IMR-90 (cell line): Measurements from ENCODE around the gene THYN1. TPM values are rescaled to one million over a fixed set of nuclear protein-coding genes. Genes with fewer than 3 reads are reported as not detected.

Experiments used
- ATAC-seq: fragments of 200-7000 bp; cut with Tn5 transposase; 2 replicates; pipeline ENCODE4 v1.9.1; 2020; ENCODE audit warnings: low read depth, mild to moderate bottlenecking, moderate library complexity
- BruUV-seq: library from RNA; stranded (reverse); fragments of 400-500 nt; replicated peaks from 2 replicates; lab custom pipeline; 2021; lab: Mats Ljungman, UMichigan
- CTCF ChIA-PET: fragments of 300-600 bp; formaldehyde crosslinking; extraction: SDS; loops from one replicate; lab custom pipeline; 2021; ENCODE audit warnings: antibody characterized with exemption; lab: Yijun Ruan, JAX
- POLR2A ChIA-PET: fragments of 300-600 bp; sonication (Branson Sonifier 250); formaldehyde crosslinking; loops from one replicate; lab custom pipeline; 2022; ENCODE audit warnings: antibody characterized with exemption; ENCODE audit not compliant: unreplicated experiment; lab: Charles Lee
- DNase-seq: peaks from one replicate; pipeline ENCODE4 v3.0.0; 2013
- H2AFZ ChIP-seq: replicated peaks from 2 replicates; pipeline ENCODE3; 2013; ENCODE audit warnings: low read length, mild to moderate bottlenecking; ENCODE audit not compliant: poor library complexity
- H2AK5ac ChIP-seq: 2 replicates; pipeline ENCODE4 v1.6.1; 2013; ENCODE audit warnings: low read depth, low read length, inconsistent platforms
- H2AK9ac ChIP-seq: replicated peaks from 2 replicates; pipeline ENCODE3; 2013; ENCODE audit warnings: mild to moderate bottlenecking, low read depth, low read length, moderate library complexity; ENCODE audit not compliant: poor library complexity
- H2BK120ac ChIP-seq: 2 replicates; pipeline ENCODE4 v1.6.1; 2013; ENCODE audit warnings: low read depth, low read length, inconsistent platforms
- H2BK15ac ChIP-seq: 3 replicates; pipeline ENCODE4 v1.6.1; 2013; ENCODE audit warnings: low read depth, low read length, inconsistent platforms
- H2BK20ac ChIP-seq: 2 replicates; pipeline ENCODE4 v1.6.1; 2013; ENCODE audit warnings: low read depth, mild to moderate bottlenecking, inconsistent platforms, low read length, moderate library complexity
- H2BK5ac ChIP-seq: 2 replicates; pipeline ENCODE4 v1.6.1; 2013; ENCODE audit warnings: mild to moderate bottlenecking, low read depth, low read length, inconsistent platforms; ENCODE audit not compliant: poor library complexity, severe bottlenecking
- H3K14ac ChIP-seq: replicated peaks from 2 replicates; pipeline ENCODE4 v1.6.1; 2013; ENCODE audit warnings: low read depth, low read length, inconsistent platforms
- H3K18ac ChIP-seq: 2 replicates; pipeline ENCODE4 v1.6.1; 2013; ENCODE audit warnings: low read depth, low read length, control low read depth
- H3K23ac ChIP-seq: 2 replicates; pipeline ENCODE4 v1.6.1; 2013; ENCODE audit warnings: low read depth, low read length, inconsistent platforms
- H3K27ac ChIP-seq: 2 replicates; pipeline ENCODE4 v1.5.1; 2013; ENCODE audit warnings: mild to moderate bottlenecking, control low read depth, low read length; ENCODE audit not compliant: insufficient read depth
- H3K27me3 ChIP-seq: 2 replicates; pipeline ENCODE4 v1.6.1; 2013; ENCODE audit warnings: low read length; ENCODE audit not compliant: control insufficient read depth, insufficient read depth
- H3K36me3 ChIP-seq: 2 replicates; pipeline ENCODE4 v1.6.1; 2013; ENCODE audit warnings: low read length, mixed read lengths; ENCODE audit not compliant: control insufficient read depth, insufficient read depth
- H3K4ac ChIP-seq: 2 replicates; pipeline ENCODE4 v1.6.1; 2013; ENCODE audit warnings: low read depth, low read length, inconsistent platforms
- H3K4me1 ChIP-seq: 2 replicates; pipeline ENCODE4 v1.6.1; 2013; ENCODE audit warnings: low read length, mixed read lengths; ENCODE audit not compliant: control insufficient read depth, insufficient read depth
- H3K4me2 ChIP-seq: 2 replicates; pipeline ENCODE4 v1.6.1; 2013; ENCODE audit warnings: low read depth, mild to moderate bottlenecking, control low read depth, low read length, moderate library complexity
- H3K4me3 ChIP-seq: 2 replicates; pipeline ENCODE4 v1.5.1; 2013; ENCODE audit warnings: low read depth, mild to moderate bottlenecking, control low read depth, low read length, moderate library complexity; ENCODE audit not compliant: insufficient read depth
- H3K56ac ChIP-seq: 2 replicates; pipeline ENCODE4 v1.6.1; 2013; ENCODE audit warnings: low read length, inconsistent platforms; ENCODE audit not compliant: insufficient read depth; ENCODE audit errors: extremely low read depth
- H3K79me1 ChIP-seq, 2 experiments: 2 replicates each; pipeline ENCODE4 v1.6.1; 2013; ENCODE audit warnings: low read length in 2 of 2, inconsistent platforms in 1 of 2, low read depth in 1 of 2
- H3K9ac ChIP-seq: 2 replicates; pipeline ENCODE4 v1.6.1; 2013; ENCODE audit warnings: low read depth, low read length, control low read depth
- H3K9me1 ChIP-seq: 2 replicates; pipeline ENCODE4 v1.6.1; 2013; ENCODE audit warnings: low read length, inconsistent platforms; ENCODE audit not compliant: insufficient read depth
- H3K9me3 ChIP-seq: 2 replicates; pipeline ENCODE4 v1.6.1; 2013; ENCODE audit warnings: low read length; ENCODE audit not compliant: control insufficient read depth, insufficient read depth
- H4K20me1 ChIP-seq: 2 replicates; pipeline ENCODE4 v1.6.1; 2013; ENCODE audit warnings: low read length, inconsistent platforms; ENCODE audit not compliant: insufficient read depth
- H4K5ac ChIP-seq: 2 replicates; pipeline ENCODE4 v1.6.1; 2013; ENCODE audit warnings: mild to moderate bottlenecking, low read depth, low read length, control low read depth
- H4K8ac ChIP-seq, 2 experiments: 2 replicates each; pipeline ENCODE4 v1.6.1; 2013; ENCODE audit warnings: low read depth in 2 of 2, low read length in 2 of 2, control low read depth in 1 of 2, inconsistent platforms in 1 of 2
- H4K91ac ChIP-seq: 2 replicates; pipeline ENCODE4 v1.6.1; 2013; ENCODE audit warnings: low read depth, low read length, inconsistent platforms; ENCODE audit not compliant: insufficient read depth
- BHLHE40 ChIP-seq: fragments of 150-350 bp; IDR thresholded peaks from 2 replicates; pipeline ENCODE4 v1.6.1; 2016; ENCODE audit warnings: mild to moderate bottlenecking, low read depth, low read length
- CEBPB ChIP-seq: IDR thresholded peaks from 2 replicates; pipeline ENCODE4 v1.6.1; 2012; ENCODE audit warnings: low read depth, low read length, improper control_type of control experiment
- CHD1 ChIP-seq: IDR thresholded peaks from 2 replicates; pipeline ENCODE4 v1.6.1; 2012; ENCODE audit warnings: low read depth, low read length, improper control_type of control experiment
- ELK1 ChIP-seq: fragments of 150-350 bp; IDR thresholded peaks from 2 replicates; pipeline ENCODE4 v1.6.1; 2016; ENCODE audit warnings: low read depth, mild to moderate bottlenecking, low read length, moderate library complexity, borderline replicate concordance
- FOS ChIP-seq: fragments of 150-350 bp; IDR thresholded peaks from 2 replicates; pipeline ENCODE4 v1.6.1; 2016; ENCODE audit warnings: low read depth, low read length
- MAFK ChIP-seq: IDR thresholded peaks from 2 replicates; pipeline ENCODE4 v1.6.1; 2012; ENCODE audit warnings: low read depth, low read length, improper control_type of control experiment
- MAZ ChIP-seq: IDR thresholded peaks from 2 replicates; pipeline ENCODE4 v1.6.1; 2012; ENCODE audit warnings: low read depth, mild to moderate bottlenecking, low read length, improper control_type of control experiment, moderate library complexity, borderline replicate concordance
- MXI1 ChIP-seq: IDR thresholded peaks from 2 replicates; pipeline ENCODE4 v1.6.1; 2012; ENCODE audit warnings: low read depth, mild to moderate bottlenecking, low read length, moderate library complexity, borderline replicate concordance
- NFE2L2 ChIP-seq: fragments of 150-350 bp; IDR thresholded peaks from 2 replicates; pipeline ENCODE4 v1.6.1; 2016; ENCODE audit warnings: low read depth, mild to moderate bottlenecking, low read length
- POLR2A ChIP-seq: IDR thresholded peaks from 2 replicates; pipeline ENCODE4 v1.6.1; 2012; ENCODE audit warnings: mild to moderate bottlenecking, low read depth, low read length
- RAD21 ChIP-seq: IDR thresholded peaks from 2 replicates; pipeline ENCODE4 v1.6.1; 2012; ENCODE audit warnings: low read length, improper control_type of control experiment
- RCOR1 ChIP-seq: IDR thresholded peaks from 2 replicates; pipeline ENCODE4 v1.6.1; 2012; ENCODE audit warnings: mild to moderate bottlenecking, low read length, improper control_type of control experiment; ENCODE audit not compliant: insufficient replicate concordance
- RFX5 ChIP-seq: IDR thresholded peaks from 2 replicates; pipeline ENCODE4 v1.8.0; 2012; ENCODE audit warnings: low read depth, mild to moderate bottlenecking, low read length, moderate library complexity
- SMC3 ChIP-seq: fragments of 150-350 bp; IDR thresholded peaks from 2 replicates; pipeline ENCODE4 v1.6.1; 2016; ENCODE audit warnings: low read depth, mild to moderate bottlenecking, antibody characterized with exemption, low read length, moderate library complexity
- USF2 ChIP-seq: fragments of 150-350 bp; IDR thresholded peaks from 2 replicates; pipeline ENCODE4 v1.6.1; 2017; ENCODE audit warnings: mild to moderate bottlenecking, antibody characterized with exemption, low read length, low read depth
- WGBS, 2 experiments: methylation state at CpG; one replicate each; pipeline versions ENCODE4 v1.1.5 to v1.1.7; 2013; ENCODE audit warnings: missing lambda C conversion rate in 2 of 2; ENCODE audit not compliant: insufficient read length in 1 of 2; ENCODE audit errors: extremely low coverage in 2 of 2; 5-methylcytosine and 5-hydroxymethylcytosine counted together
- dilution Hi-C: fragments of 300-500 bp; cut with HindIII; formaldehyde crosslinking; loops from one replicate; pipeline ENCODE4 v1.14.3; 2018; ENCODE audit warnings: low sequenced_read_pairs; ENCODE audit not compliant: unreplicated experiment
- in situ Hi-C: fragments of 300-500 bp; cut with MboI; formaldehyde crosslinking; loops from 3 replicates; pipeline ENCODE4 v1.14.3; 2019; ENCODE audit warnings: low sequenced_read_pairs, inconsistent platforms, mixed read lengths
- intact Hi-C: fragments of 100-400 bp; cut with micrococcal nuclease; formaldehyde crosslinking; loops from 2 replicates; pipeline ENCODE4 v1.10.0; 2022
- polyA plus RNA-seq, 3 experiments: library from polyadenylated mRNA; depleted of rRNA; stranded (reverse); fragments of >200 nt; gene quantifications; 2 replicates each; pipeline ENCODE4 v1.2.3, GENCODE V29; 2012; ENCODE audit warnings: low replicate concordance in 1 of 3
- total RNA-seq: library from RNA; depleted of rRNA; stranded (reverse); fragments of >200 nt; gene quantifications from 2 replicates; pipeline ENCODE4 v1.2.3, GENCODE V29; 2012
- TF ChIP-seq, protein P1 (sequence below): conservative IDR thresholded peaks from 2 replicates; pipeline ENCODE4 v1.5.1; 2012; ENCODE audit warnings: mild to moderate bottlenecking, low read depth, low read length, improper control_type of control experiment

The THYN1 gene
- total and polyA plus RNA-seq, 2 of the 4 experiments (the other 2 are of a cell fraction) = 43.1 to 72.1 TPM

- Histone ChIP-seq H3K56ac (no peak overlapping the region), H3K9me1 (peaks cover 18% of the 10 kb centered on the region), H3K4me1 (peaks cover 2% of the 10 kb centered on the region; the same call in 1 of the 2 replicates), H2BK5ac (no peak overlapping the region), H3K14ac (no peak overlapping the region), H2BK120ac (no peak overlapping the region), H2AK5ac (no peak overlapping the region), H3K23ac (no peak overlapping the region), H4K20me1 (peaks cover 41% of the 10 kb centered on the region), H3K27me3 (no peaks in the 10 kb centered on the region), H3K79me1 (peaks cover 20 to 74% of the 10 kb centered on the region in 2 experiments), H3K4ac (no peak overlapping the region), H3K4me3 (no peak overlapping the region), H4K5ac (no peak overlapping the region), H3K18ac (no peak overlapping the region), H2AFZ (no peak overlapping the region), H3K9me3 (no peaks in the 10 kb centered on the region), H3K27ac (no peak overlapping the region), H3K9ac (no peak overlapping the region), H2BK15ac (no peak overlapping the region), H4K91ac (no peak overlapping the region), H3K36me3 (peaks cover 5% of the 10 kb centered on the region), H3K4me2 (no peak overlapping the region), H2AK9ac (no peak overlapping the region), H4K8ac (no peak overlapping the region), H2BK20ac (no peak overlapping the region)
- no peak for DNase-seq
- CTCF ChIA-PET = no interaction called here
- in situ Hi-C loops = no loop called here
- ATAC-seq = no peak
- intact Hi-C loops = no loop called here
- no peak for TF ChIP-seq FOS
- no peak for TF ChIP-seq MAFK
- TF ChIP-seq MXI1 = no peak
- TF ChIP-seq RFX5 = no peak
- no peak for TF ChIP-seq USF2
- no peak for TF ChIP-seq CEBPB
- TF ChIP-seq SMC3 = no peak
- TF ChIP-seq POLR2A = no peak
- TF ChIP-seq CHD1 = no peak
- TF ChIP-seq BHLHE40 = no peak
- TF ChIP-seq, protein P1, sequence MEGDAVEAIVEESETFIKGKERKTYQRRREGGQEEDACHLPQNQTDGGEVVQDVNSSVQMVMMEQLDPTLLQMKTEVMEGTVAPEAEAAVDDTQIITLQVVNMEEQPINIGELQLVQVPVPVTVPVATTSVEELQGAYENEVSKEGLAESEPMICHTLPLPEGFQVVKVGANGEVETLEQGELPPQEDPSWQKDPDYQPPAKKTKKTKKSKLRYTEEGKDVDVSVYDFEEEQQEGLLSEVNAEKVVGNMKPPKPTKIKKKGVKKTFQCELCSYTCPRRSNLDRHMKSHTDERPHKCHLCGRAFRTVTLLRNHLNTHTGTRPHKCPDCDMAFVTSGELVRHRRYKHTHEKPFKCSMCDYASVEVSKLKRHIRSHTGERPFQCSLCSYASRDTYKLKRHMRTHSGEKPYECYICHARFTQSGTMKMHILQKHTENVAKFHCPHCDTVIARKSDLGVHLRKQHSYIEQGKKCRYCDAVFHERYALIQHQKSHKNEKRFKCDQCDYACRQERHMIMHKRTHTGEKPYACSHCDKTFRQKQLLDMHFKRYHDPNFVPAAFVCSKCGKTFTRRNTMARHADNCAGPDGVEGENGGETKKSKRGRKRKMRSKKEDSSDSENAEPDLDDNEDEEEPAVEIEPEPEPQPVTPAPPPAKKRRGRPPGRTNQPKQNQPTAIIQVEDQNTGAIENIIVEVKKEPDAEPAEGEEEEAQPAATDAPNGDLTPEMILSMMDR = no peak
- TF ChIP-seq MAZ = no peak
- no peak for TF ChIP-seq NFE2L2
- no peak for TF ChIP-seq RCOR1
- TF ChIP-seq ELK1 = no peak
- no peak for TF ChIP-seq RAD21
- POLR2A ChIA-PET = no interaction called here
- BruUV-seq = no TSS peak
- WGBS, 2 experiments = no CpG with 5 or more reads among the region's 4 CpGs
- dilution Hi-C loops = no loop called here
These were observed 22.8 kb downstream of the THYN1 start for GRCh38 chr11:134230339-134230738.
